A673 (cell line): ENCODE measurements around the gene TGIF2. TPM values are rescaled to one million over a fixed set of nuclear protein-coding genes. Genes with fewer than 3 reads are reported as not detected.

Source experiments
- BruUV-seq: library from RNA; stranded (reverse); fragments of 400-500 nt; replicated peaks from 2 replicates; lab custom pipeline; 2021; lab: Mats Ljungman, UMichigan
- CTCF ChIA-PET: fragments of 300-600 bp; sonication (Branson Sonifier 250); formaldehyde crosslinking; loops from one replicate; lab custom pipeline; 2022; ENCODE audit warnings: antibody characterized with exemption; lab: Charles Lee
- POLR2A ChIA-PET: fragments of 300-600 bp; sonication (Branson Sonifier 250); formaldehyde crosslinking; loops from one replicate; lab custom pipeline; 2022; ENCODE audit warnings: antibody characterized with exemption; ENCODE audit not compliant: low non-redundant PET; lab: Charles Lee
- DNase-seq: peaks from one replicate; pipeline ENCODE4 v3.0.0-alpha.2; 2015; ENCODE audit warnings: low spot score
- H3K27ac ChIP-seq: fragments of 200-600 bp; sonication (generic); 2 replicates; pipeline ENCODE4 v1.5.1; 2016; ENCODE audit warnings: mixed run types, low read depth, mild to moderate bottlenecking, mixed read lengths, antibody characterized with exemption, low read length; ENCODE audit not compliant: poor library complexity, severe bottlenecking
- H3K27me3 ChIP-seq: fragments of 200-600 bp; sonication (generic); replicated peaks from 2 replicates; pipeline ENCODE4 v1.6.1; 2017; ENCODE audit warnings: mixed run types, low read depth, mild to moderate bottlenecking, mixed read lengths, antibody characterized with exemption, low read length; ENCODE audit not compliant: insufficient read depth, poor library complexity
- H3K36me3 ChIP-seq: fragments of 200-600 bp; sonication (generic); 2 replicates; pipeline ENCODE4 v1.6.1; 2016; ENCODE audit warnings: mixed run types, mild to moderate bottlenecking, mixed read lengths, antibody characterized with exemption, low read length; ENCODE audit not compliant: insufficient read depth, poor library complexity, severe bottlenecking
- H3K4me1 ChIP-seq: fragments of 200-600 bp; sonication (generic); 2 replicates; pipeline ENCODE4 v1.6.1; 2017; ENCODE audit warnings: mixed run types, mild to moderate bottlenecking, mixed read lengths, antibody characterized with exemption, low read length; ENCODE audit not compliant: insufficient read depth, poor library complexity, severe bottlenecking
- H3K4me3 ChIP-seq: fragments of 200-600 bp; sonication (generic); 2 replicates; pipeline ENCODE4 v1.5.1; 2016; ENCODE audit warnings: low read depth, mixed run types, mild to moderate bottlenecking, mixed read lengths, low read length; ENCODE audit not compliant: poor library complexity, severe bottlenecking
- H3K9me3 ChIP-seq: fragments of 200-600 bp; sonication (generic); 2 replicates; pipeline ENCODE4 v1.6.1; 2016; ENCODE audit warnings: mixed run types, low read depth, mild to moderate bottlenecking, mixed read lengths, antibody characterized with exemption, low read length; ENCODE audit not compliant: poor library complexity, severe bottlenecking
- EZH2 ChIP-seq: fragments of 200-600 bp; sonication (generic); IDR thresholded peaks from 2 replicates; pipeline ENCODE4 v1.6.1; 2017; ENCODE audit warnings: borderline replicate concordance, low read depth, mild to moderate bottlenecking, mixed read lengths, antibody characterized with exemption, low read length; ENCODE audit not compliant: poor library complexity, severe bottlenecking
- intact Hi-C: fragments of 100-400 bp; cut with micrococcal nuclease; formaldehyde crosslinking; loops from one replicate; pipeline ENCODE4 v1.10.0; 2022; ENCODE audit not compliant: unreplicated experiment
- total RNA-seq: library from RNA; stranded (reverse); gene quantifications from 2 replicates; pipeline ENCODE4 v1.2.3, GENCODE V29; 2021
- TF ChIP-seq, protein P1 (sequence below): fragments of 300-800, 200-600 bp; sonication (generic); conservative IDR thresholded peaks from 2 replicates; pipeline ENCODE4 v1.5.1; 2017; ENCODE audit warnings: low read depth, mild to moderate bottlenecking, antibody characterized with exemption, low read length, moderate library complexity, mixed read lengths

TGIF2 gene
- total RNA-seq, 1 experiment from 2014 or later = 59.0 TPM

DNA sequence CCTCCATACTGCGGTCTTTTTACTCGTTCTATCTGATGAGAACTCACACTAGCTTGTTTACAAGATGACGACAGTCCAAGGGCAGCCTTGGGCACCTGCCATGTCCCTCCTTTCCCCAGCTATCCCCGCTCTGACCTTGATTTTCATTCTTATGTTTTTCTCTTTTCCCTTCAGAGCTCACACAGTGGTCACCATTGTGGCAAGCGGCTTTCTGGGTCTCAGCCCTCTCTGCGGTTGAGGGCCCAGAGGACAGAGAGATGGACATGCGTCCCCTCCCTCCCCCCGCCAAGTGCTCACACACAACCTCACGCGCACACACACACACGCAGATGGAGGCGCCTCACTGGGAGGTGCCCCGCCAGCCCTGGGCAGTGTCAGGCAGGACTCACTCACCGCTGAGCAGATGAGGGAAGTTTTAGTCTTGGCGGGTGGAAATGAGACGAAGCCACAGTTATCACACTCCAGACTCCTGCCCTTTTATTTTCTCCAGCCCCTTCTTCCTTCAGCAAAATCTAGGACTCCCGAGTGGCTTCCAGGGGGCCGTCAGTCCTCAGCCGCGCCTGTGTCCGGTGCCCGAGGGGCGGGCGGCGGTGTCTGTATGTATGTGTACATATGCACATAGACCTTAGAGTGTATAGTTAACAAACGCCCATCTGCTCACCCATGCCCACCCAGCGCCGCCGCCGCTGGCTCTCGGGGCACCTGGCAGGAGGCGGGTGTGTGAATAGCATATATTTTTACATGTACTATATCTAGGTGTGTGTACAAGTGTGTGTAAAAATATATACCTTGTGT is 45.9 kb upstream of the TGIF2 start:
- Histone ChIP-seq H3K9me3 (no peaks in the 10 kb centered on the region), H3K27me3 (no peaks in the 10 kb centered on the region), H3K4me3 (no peak overlapping the region), H3K36me3 (peaks cover 33% of the 10 kb centered on the region), H3K27ac (peak overlapping the region; percentile 51), H3K4me1 (peaks cover 19% of the 10 kb centered on the region)
- no peak for TF ChIP-seq EZH2
- TF ChIP-seq, protein P1, sequence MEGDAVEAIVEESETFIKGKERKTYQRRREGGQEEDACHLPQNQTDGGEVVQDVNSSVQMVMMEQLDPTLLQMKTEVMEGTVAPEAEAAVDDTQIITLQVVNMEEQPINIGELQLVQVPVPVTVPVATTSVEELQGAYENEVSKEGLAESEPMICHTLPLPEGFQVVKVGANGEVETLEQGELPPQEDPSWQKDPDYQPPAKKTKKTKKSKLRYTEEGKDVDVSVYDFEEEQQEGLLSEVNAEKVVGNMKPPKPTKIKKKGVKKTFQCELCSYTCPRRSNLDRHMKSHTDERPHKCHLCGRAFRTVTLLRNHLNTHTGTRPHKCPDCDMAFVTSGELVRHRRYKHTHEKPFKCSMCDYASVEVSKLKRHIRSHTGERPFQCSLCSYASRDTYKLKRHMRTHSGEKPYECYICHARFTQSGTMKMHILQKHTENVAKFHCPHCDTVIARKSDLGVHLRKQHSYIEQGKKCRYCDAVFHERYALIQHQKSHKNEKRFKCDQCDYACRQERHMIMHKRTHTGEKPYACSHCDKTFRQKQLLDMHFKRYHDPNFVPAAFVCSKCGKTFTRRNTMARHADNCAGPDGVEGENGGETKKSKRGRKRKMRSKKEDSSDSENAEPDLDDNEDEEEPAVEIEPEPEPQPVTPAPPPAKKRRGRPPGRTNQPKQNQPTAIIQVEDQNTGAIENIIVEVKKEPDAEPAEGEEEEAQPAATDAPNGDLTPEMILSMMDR = no peak
- no peak for DNase-seq
- intact Hi-C loops = no loop called here
- BruUV-seq = TSS peak; percentile 62
- POLR2A ChIA-PET = no interaction called here
- CTCF ChIA-PET = no interaction called here

- Histone ChIP-seq H3K4me3 (no peak overlapping the region), H3K9me3 (no peaks in the 10 kb centered on the region), H3K27ac (no peak overlapping the region), H3K36me3 (peaks cover 33% of the 10 kb centered on the region), H3K27me3 (no peaks in the 10 kb centered on the region), H3K4me1 (peaks cover 11% of the 10 kb centered on the region)
- ChIA-PET CTCF (no interaction called here), POLR2A (no interaction called here)
- no peak for TF ChIP-seq EZH2
- TF ChIP-seq, protein P1 = no peak
- intact Hi-C loops = no loop called here
- no TSS peak for BruUV-seq
- no peak for DNase-seq
These were observed 45.1 kb upstream of the TGIF2 start for GRCh38 chr20:36528176-36528874.

DNA sequence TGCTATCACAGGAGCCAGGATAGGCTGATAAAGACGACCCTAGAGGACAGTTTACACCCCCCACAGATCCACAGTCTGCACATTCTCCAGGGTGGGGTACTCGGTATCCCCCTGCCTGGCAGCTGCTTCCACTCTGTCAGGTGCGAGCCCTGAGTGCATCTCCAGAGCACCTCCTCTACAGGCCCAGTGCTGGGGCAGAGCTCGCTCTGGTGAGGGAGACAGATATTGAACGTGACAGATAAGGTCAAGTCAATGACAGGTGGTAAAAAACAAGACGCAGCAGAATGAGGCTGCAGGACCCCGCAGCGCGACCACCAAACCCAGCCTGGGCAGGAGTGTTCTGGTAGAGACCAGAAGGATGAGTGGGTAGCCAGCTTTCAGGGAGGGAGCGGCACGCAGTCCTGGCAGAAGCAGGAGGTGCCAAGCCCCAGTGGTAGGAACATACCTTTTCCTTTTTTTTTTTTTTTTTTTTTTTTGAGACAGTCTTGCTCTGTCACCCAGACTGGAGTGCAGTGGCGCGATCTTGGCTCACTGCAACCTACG is 44.5 kb upstream of the TGIF2 start:
- POLR2A ChIA-PET = no interaction called here
- Histone ChIP-seq H3K4me1 (peaks cover 7% of the 10 kb centered on the region), H3K27me3 (no peaks in the 10 kb centered on the region), H3K4me3 (no peak overlapping the region), H3K36me3 (peaks cover 33% of the 10 kb centered on the region), H3K9me3 (no peaks in the 10 kb centered on the region), H3K27ac (no peak overlapping the region)
- CTCF ChIA-PET = no interaction called here
- TF ChIP-seq EZH2 = no peak
- TF ChIP-seq, protein P1 = no peak
- no TSS peak for BruUV-seq
- DNase-seq = no peak
- intact Hi-C loops = no loop called here
